Uterus (tissue), 2 donors: ENCODE measurements around the gene NINL.

Source experiments
- POLR2A ChIP-seq, 2 donors: fragments of 450-650 bp; IDR thresholded peaks; one replicate each; pipeline ENCODE4 v1.6.1; 2016; ENCODE audit warnings: antibody characterized with exemption in 2 of 2, mild to moderate bottlenecking in 1 of 2, moderate library complexity in 1 of 2
- TF ChIP-seq, protein P1 (sequence below), 4 experiments: fragments of 200-600 bp in 2 of 4; fragments of 450-650 bp in 2 of 4; sonication (generic) in 2 of 4; IDR thresholded peaks; one replicate each; pipeline ENCODE4 v1.5.1; 2016 to 2019; ENCODE audit warnings: antibody characterized with exemption in 4 of 4, mild to moderate bottlenecking in 2 of 4, moderate library complexity in 1 of 4

DNA sequence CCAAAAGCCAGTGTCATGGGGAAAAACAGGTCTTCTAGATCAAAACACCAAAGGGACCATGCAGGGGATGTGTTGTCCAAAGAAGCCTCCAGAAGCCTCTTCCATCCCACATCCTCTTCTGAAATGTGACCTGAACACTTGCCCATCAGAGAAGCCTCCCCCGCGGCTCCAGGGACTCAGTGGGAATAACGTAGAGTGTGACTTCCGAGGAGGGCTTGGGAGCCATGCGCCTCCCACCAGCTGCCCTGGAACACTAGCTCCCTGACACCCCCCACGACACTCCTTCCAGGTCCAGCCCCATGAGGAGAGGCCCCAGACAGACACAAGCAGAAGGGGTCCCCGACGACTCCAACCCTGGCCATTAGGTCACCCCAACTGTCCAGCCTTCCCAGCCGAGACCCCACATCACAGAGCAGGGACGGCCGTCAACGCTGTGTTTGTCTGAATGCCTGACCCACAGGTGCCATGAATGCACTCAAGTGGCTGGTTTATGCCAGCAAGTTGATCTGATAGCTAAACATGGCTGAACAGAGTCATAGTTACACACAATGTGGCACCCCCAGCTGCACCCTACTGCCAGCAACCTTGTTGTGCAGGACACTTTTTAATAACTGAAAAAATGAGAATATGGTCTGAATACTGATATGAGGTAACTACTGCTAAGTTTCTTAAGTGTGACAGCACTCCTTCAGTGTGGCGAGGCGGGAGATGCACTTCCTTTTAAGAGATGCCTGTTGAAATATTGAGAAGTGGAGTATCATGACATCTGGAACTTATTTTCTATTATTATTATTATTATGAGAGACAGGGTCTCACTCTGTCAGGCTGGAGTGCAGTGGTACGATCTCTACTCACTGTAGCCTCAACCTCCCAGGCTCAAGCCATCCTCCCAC lies 119.8 kb downstream of the NINL start:
- TF ChIP-seq, protein P1, sequence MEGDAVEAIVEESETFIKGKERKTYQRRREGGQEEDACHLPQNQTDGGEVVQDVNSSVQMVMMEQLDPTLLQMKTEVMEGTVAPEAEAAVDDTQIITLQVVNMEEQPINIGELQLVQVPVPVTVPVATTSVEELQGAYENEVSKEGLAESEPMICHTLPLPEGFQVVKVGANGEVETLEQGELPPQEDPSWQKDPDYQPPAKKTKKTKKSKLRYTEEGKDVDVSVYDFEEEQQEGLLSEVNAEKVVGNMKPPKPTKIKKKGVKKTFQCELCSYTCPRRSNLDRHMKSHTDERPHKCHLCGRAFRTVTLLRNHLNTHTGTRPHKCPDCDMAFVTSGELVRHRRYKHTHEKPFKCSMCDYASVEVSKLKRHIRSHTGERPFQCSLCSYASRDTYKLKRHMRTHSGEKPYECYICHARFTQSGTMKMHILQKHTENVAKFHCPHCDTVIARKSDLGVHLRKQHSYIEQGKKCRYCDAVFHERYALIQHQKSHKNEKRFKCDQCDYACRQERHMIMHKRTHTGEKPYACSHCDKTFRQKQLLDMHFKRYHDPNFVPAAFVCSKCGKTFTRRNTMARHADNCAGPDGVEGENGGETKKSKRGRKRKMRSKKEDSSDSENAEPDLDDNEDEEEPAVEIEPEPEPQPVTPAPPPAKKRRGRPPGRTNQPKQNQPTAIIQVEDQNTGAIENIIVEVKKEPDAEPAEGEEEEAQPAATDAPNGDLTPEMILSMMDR (IDR thresholded peaks at IDR 0.05): no peak
- no peak for TF ChIP-seq POLR2A (IDR thresholded peaks at IDR 0.05)
